NCI-H526 (cell line): Measurements from ENCODE around the gene TCP1.
"Not testable (repeated sequence)": the region's sequence is repeated elsewhere in the genome, so short reads cannot be mapped to it uniquely, and the experiment has no call there.

ENCODE experiments used
- DNase-seq, 2 experiments: peaks; one replicate each; lab custom pipeline; 2025; lab: John Stamatoyannopoulos, UW

The TCP1 gene

GRCh38 chr6:159777240-159777904 is 12.0 kb downstream of the TCP1 start:
- no peak for DNase-seq

GRCh38 chr6:159772196-159772595 is 17.2 kb downstream of the TCP1 start:
- no peak for DNase-seq

- DNase-seq, result no peak
Measured at GRCh38 chr6:159769470-159769869, 19.9 kb downstream of the TCP1 start.

- no peak for DNase-seq
Measured at GRCh38 chr6:159766906-159767305, 22.5 kb downstream of the TCP1 start.

GRCh38 chr6:159762681-159763293 is 26.6 kb downstream of the TCP1 start:
- DNase-seq, result peak in 1 of 2 experiments; percentile 31

- peak; percentile 93 to 97 for DNase-seq
Measured at GRCh38 chr6:159761873-159762680, 27.3 kb downstream of the TCP1 start, which contains the start of gene ACAT2. Gene ACAT2, plus strand, starts transcription at chr6:159762045. Its CDS starts 43 bp downstream, at chr6:159762088.

GRCh38 chr6:159761129-159761872 is 28.1 kb downstream of the TCP1 start:
- DNase-seq, result peak in 1 of 2 experiments; percentile 50

GRCh38 chr6:159760602-159761057 is 28.8 kb downstream of the TCP1 start:
- peak in 1 of 2 experiments; percentile 6 for DNase-seq

- peak in 1 of 2 experiments; percentile 25 for DNase-seq
Measured at GRCh38 chr6:159759645-159760044, 29.8 kb downstream of the TCP1 start.

GRCh38 chr6:159758031-159759001 is 31.1 kb downstream of the TCP1 start:
- DNase-seq, result no peak

GRCh38 chr6:159756508-159756907 is 32.9 kb downstream of the TCP1 start:
- DNase-seq, result no peak

- no peak for DNase-seq
Measured at GRCh38 chr6:159754959-159755914, 34.2 kb downstream of the TCP1 start.

GRCh38 chr6:159754401-159754800 is 35.0 kb downstream of the TCP1 start:
- no peak for DNase-seq

GRCh38 chr6:159753081-159753872 is 36.1 kb downstream of the TCP1 start:
- DNase-seq, result no peak

- DNase-seq, result no peak
Measured at GRCh38 chr6:159751448-159751847, 38.0 kb downstream of the TCP1 start.

- not testable (repeated sequence) for DNase-seq
Measured at GRCh38 chr6:159748127-159748526, 41.3 kb downstream of the TCP1 start.

- DNase-seq, result no peak
Measured at GRCh38 chr6:159746759-159747158, 42.6 kb downstream of the TCP1 start.

GRCh38 chr6:159745081-159745480 is 44.3 kb downstream of the TCP1 start:
- DNase-seq, result no peak

GRCh38 chr6:159742165-159742564 is 47.2 kb downstream of the TCP1 start:
- DNase-seq, result no peak
